GM18505 (cell line): ENCODE data around the gene CKAP5.

ENCODE experiments used
- ATAC-seq: cut with Tn5 transposase; IDR thresholded peaks from one replicate; pipeline ENCODE4 v1.9.1; 2021; ENCODE audit not compliant: unreplicated experiment
- POLR2A ChIP-seq: IDR thresholded peaks from 4 replicates; pipeline ENCODE4 v1.6.1; 2011; ENCODE audit warnings: borderline replicate concordance; ENCODE audit not compliant: insufficient read depth, insufficient read length; ENCODE audit errors: extremely low read depth

Gene CKAP5

GRCh38 chr11:46762248-46762647 lies 83.8 kb downstream of the CKAP5 start:
- no peak for TF ChIP-seq POLR2A
- no peak for ATAC-seq

- no peak for ATAC-seq
- no peak for TF ChIP-seq POLR2A
These were observed 84.3 kb downstream of the CKAP5 start for GRCh38 chr11:46761807-46762206.

DNA sequence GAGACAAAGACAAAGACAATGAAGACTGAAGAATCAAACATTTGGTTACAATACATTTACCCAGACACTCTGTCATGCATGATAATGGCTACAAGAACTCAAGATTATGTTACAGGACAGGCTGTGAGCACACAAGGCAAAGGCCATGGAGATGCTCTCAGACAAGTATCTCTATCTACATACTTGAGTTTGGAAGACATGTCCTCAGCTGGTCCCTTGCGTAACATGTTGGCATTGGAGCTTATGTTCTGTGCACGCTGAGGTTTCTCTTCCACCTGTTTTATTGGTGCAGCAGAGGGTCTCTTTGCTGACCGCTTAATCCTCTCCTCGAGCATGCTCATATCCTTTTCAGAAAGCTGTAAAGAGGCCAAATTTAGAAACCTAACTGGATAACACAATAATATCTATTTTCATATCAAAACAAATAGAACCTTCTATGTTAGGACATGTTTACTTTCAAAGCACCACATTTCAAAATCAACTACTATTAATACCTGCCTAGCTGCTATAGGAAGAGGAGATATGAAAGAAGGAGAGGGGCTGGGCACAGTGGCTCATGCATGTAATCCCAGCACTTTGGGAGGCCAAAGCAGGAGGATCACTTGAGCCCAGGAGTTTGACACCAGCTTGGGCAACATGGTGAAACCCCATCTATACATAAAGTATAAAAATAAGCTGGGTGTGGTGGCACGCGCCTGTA lies 85.5 kb downstream of the CKAP5 start:
- no peak for ATAC-seq
- TF ChIP-seq POLR2A: no peak

- no peak for ATAC-seq
- no peak for TF ChIP-seq POLR2A
These were observed 86.9 kb downstream of the CKAP5 start for GRCh38 chr11:46759196-46759595.

GRCh38 chr11:46755962-46756361 lies 90.1 kb downstream of the CKAP5 start:
- no peak for ATAC-seq
- TF ChIP-seq POLR2A: no peak

- no peak for ATAC-seq
- no peak for TF ChIP-seq POLR2A
These were observed 98.9 kb downstream of the CKAP5 start for GRCh38 chr11:46747150-46747549.

DNA sequence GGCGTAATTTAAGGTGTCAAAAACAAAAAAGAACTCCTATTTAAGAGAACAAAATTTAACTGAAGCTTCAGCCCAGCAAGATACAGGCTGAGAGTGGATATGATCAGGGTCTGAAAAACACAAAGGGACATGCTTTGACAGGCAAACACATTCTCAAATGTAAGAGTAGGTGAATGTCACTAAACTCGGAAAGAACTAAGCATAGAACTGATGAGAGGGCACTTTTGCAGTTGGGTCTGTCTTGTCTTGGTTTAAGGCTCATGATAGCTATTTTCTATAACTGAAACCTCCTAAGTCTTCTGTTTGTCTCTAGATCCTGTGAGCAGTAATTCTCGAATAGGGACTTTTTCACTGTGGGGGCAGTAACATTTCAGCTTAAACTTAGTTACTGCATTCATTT lies 100.1 kb downstream of the CKAP5 start:
- ATAC-seq: no peak
- TF ChIP-seq POLR2A: no peak

GRCh38 chr11:46745328-46745727 lies 100.8 kb downstream of the CKAP5 start:
- no peak for ATAC-seq
- no peak for TF ChIP-seq POLR2A

GRCh38 chr11:46743693-46744339 lies 102.3 kb downstream of the CKAP5 start:
- no peak for TF ChIP-seq POLR2A
- ATAC-seq: no peak

DNA sequence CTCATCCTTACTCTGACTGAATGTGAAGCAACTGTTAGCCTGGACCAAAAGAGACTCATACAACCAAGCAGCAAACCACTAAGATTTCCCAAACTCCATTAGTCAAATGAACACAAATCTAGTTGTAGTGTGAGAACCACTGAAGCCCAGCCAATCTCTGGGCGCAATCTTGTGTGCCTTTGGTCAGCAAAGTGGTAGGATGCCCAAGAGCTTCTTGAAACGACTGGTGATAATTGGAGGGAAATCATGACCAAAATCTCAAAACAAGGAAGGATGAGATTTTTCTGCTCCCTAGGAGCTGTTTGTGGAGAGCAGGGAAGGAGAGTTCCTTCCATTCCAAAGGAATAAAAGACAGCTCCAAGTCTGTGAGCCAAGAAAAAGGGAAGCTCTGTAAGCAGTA lies 103.0 kb downstream of the CKAP5 start:
- TF ChIP-seq POLR2A: no peak
- ATAC-seq: no peak

GRCh38 chr11:46741600-46742484 lies 104.2 kb downstream of the CKAP5 start:
- no peak for ATAC-seq
- no peak for TF ChIP-seq POLR2A

DNA sequence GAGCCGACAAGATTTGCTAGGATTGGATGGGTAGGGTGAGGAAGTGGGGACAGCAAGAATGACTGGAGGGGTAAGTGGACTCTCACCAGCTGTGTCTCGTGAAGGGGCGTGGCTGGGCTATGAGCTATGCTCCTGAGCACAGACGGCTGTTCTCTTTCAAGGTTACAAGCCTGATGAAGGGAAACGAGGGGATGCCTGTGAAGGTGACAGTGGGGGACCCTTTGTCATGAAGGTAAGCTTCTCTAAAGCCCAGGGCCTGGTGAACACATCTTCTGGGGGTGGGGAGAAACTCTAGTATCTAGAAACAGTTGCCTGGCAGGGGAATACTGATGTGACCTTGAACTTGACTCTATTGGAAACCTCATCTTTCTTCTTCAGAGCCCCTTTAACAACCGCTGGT lies 107.2 kb downstream of the CKAP5 start:
- ATAC-seq: no peak

DNA sequence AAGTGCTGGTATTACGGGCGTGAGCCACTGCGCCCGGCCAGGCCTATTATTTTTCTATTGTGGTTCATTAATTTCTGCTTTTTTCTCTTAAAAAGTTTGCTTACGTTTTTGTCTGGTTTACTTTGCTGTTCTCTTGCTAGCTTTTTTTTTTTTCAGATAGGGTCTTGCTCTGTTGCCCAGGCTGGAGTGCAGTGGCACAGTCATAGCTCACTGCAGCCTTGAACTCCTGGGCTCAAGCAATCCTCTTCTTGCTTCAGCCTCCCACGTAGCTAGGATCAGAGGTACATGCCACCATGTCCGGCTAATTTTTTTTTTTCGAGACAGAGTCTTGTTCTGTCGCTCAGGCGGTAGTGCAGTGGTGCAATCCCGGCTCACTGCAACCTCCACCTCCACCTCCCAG lies 108.4 kb downstream of the CKAP5 start:
- ATAC-seq: no peak
- no peak for TF ChIP-seq POLR2A

More for the DNA sequence above, 107.2 kb downstream of the CKAP5 start:
- TF ChIP-seq POLR2A: no peak
